K562 (cell line): ENCODE results near the gene PAQR8. TPM values are rescaled to one million over a fixed set of nuclear protein-coding genes. Genes with fewer than 3 reads are reported as not detected.

Source experiments
- CREB1 ChIP-seq, 2 experiments: sonication (generic) in 1 of 2; formaldehyde crosslinking in 1 of 2; IDR thresholded peaks; 2 replicates each; pipeline versions ENCODE4 v1.6.1 to v1.8.0; 2012 to 2022; ENCODE audit warnings: inconsistent platforms in 1 of 2, mild to moderate bottlenecking in 1 of 2, missing genetic modification reagents in 1 of 2, moderate library complexity in 1 of 2
- DACH1 ChIP-seq: fragments of 450-650 bp; IDR thresholded peaks from 2 replicates; pipeline ENCODE4 v1.6.1; 2018; ENCODE audit not compliant: partially characterized antibody
- E2F6 ChIP-seq, 2 experiments: IDR thresholded peaks; 2 replicates each; pipeline ENCODE4 v1.6.1; 2011; ENCODE audit warnings: borderline replicate concordance in 1 of 2, control low read depth in 1 of 2, low read depth in 1 of 2, low read length in 1 of 2, mild to moderate bottlenecking in 1 of 2, mixed read lengths in 1 of 2, moderate library complexity in 1 of 2; ENCODE audit not compliant: insufficient read depth in 1 of 2, insufficient read length in 1 of 2, poor library complexity in 1 of 2, severe bottlenecking in 1 of 2; ENCODE audit errors: extremely low read depth in 1 of 2
- E4F1 ChIP-seq: fragments of 250-450 bp; sonication (Bioruptor Pico); IDR thresholded peaks from 2 replicates; pipeline ENCODE4 v1.5.0; 2021; ENCODE audit warnings: mild to moderate bottlenecking, borderline replicate concordance
- HDAC8 ChIP-seq: fragments of 450-650 bp; IDR thresholded peaks from 2 replicates; pipeline ENCODE4 v1.6.1; 2016; ENCODE audit warnings: mild to moderate bottlenecking, missing genetic modification characterization, moderate library complexity, missing compliant biosample characterization
- HEY1 ChIP-seq: fragments of 250-450 bp; sonication (Bioruptor Pico); IDR thresholded peaks from 2 replicates; pipeline ENCODE4 v1.5.0; 2020; ENCODE audit warnings: mild to moderate bottlenecking, moderate library complexity, borderline replicate concordance
- MAFK ChIP-seq: IDR thresholded peaks from 2 replicates; pipeline ENCODE4 v1.6.1; 2011; ENCODE audit warnings: low read length, improper control_type of control experiment
- MCM7 ChIP-seq, 2 experiments: fragments of 450-650 bp; IDR thresholded peaks; 2 replicates each; pipeline ENCODE4 v1.6.1; 2016 to 2018
- MTA1 ChIP-seq: fragments of 450-650 bp; IDR thresholded peaks from 2 replicates; pipeline ENCODE4 v1.6.1; 2017; ENCODE audit warnings: borderline replicate concordance
- NKRF ChIP-seq: fragments of 450-650 bp; IDR thresholded peaks from 2 replicates; pipeline ENCODE4 v1.6.1; 2016; ENCODE audit warnings: borderline replicate concordance
- POLR2B ChIP-seq: fragments of 450-650 bp; IDR thresholded peaks from 2 replicates; pipeline ENCODE4 v1.6.1; 2018; ENCODE audit warnings: low read depth; ENCODE audit not compliant: partially characterized antibody
- PRPF4 ChIP-seq: fragments of 200-400 bp; formaldehyde crosslinking; IDR thresholded peaks from one replicate; pipeline ENCODE4 v1.6.1; 2017; ENCODE audit warnings: low read length, low read depth, mild to moderate bottlenecking; ENCODE audit not compliant: insufficient read depth, poor library complexity, severe bottlenecking
- SMARCA5 ChIP-seq: fragments of 450-650 bp; IDR thresholded peaks from 2 replicates; pipeline ENCODE4 v1.6.1; 2016
- TBL1XR1 ChIP-seq, 2 experiments: IDR thresholded peaks; 2 replicates each; pipeline ENCODE4 v1.6.1; 2012; ENCODE audit warnings: improper control_type of control experiment in 2 of 2, low read length in 2 of 2, mild to moderate bottlenecking in 1 of 2
- TGIF2 ChIP-seq: sonication (generic); formaldehyde crosslinking; IDR thresholded peaks from 2 replicates; pipeline ENCODE4 v1.8.1; 2022; ENCODE audit warnings: mild to moderate bottlenecking, missing genetic modification reagents, moderate library complexity
- ZBTB1 ChIP-seq: sonication (generic); formaldehyde crosslinking; IDR thresholded peaks from 2 replicates; pipeline ENCODE4 v1.8.1; 2023; ENCODE audit warnings: missing genetic modification reagents, low read depth, mild to moderate bottlenecking, borderline replicate concordance
- ZNF12 ChIP-seq: sonication (generic); formaldehyde crosslinking; IDR thresholded peaks from 2 replicates; pipeline ENCODE4 v1.4.0; 2020; ENCODE audit warnings: mild to moderate bottlenecking, missing genetic modification reagents
- ZNF165 ChIP-seq: fragments of 250-450 bp; sonication (Bioruptor Pico); IDR thresholded peaks from 2 replicates; pipeline ENCODE4 v1.4.0; 2020; ENCODE audit warnings: borderline replicate concordance
- polyA plus RNA-seq, 8 experiments: library from polyadenylated mRNA; depleted of rRNA in 4 of 8; stranded (reverse) in 5 of 8; unstranded in 3 of 8; fragments of >200 nt; fragmentation: Nextera tagmentation in 2 of 8; fragmentation: Illumina TruSeq in 1 of 8; extraction: Ambion mirVana in 2 of 8; extraction: Trizol in 1 of 8; gene quantifications; 2 replicates each; pipeline versions ENCODE4 v1.2.1 to v1.2.3, GENCODE V29; 2011 to 2014; ENCODE audit warnings: inconsistent platforms in 1 of 8, missing spikeins in 1 of 8
- total RNA-seq, 7 experiments: library from RNA; depleted of rRNA in 6 of 7; stranded (reverse); fragments of >200 nt in 6 of 7; fragmentation: Illumina TruSeq in 2 of 7; extraction: Trizol in 2 of 7; gene quantifications; 2 replicates each; pipeline versions ENCODE4 v1.2.1 to v1.2.3, GENCODE V29; 2011 to 2021; ENCODE audit warnings: low replicate concordance in 1 of 7
- TF ChIP-seq, protein P1 (sequence below), 2 experiments: fragments of 150-350 bp in 1 of 2; IDR thresholded peaks; 2 replicates each; pipeline ENCODE4 v1.6.1; 2012 to 2016; ENCODE audit warnings: low read depth in 2 of 2, low read length in 2 of 2, mild to moderate bottlenecking in 1 of 2, moderate library complexity in 1 of 2

Gene PAQR8
- total and polyA plus RNA-seq, 9 of the 15 experiments (the other 6 are each of a cell fraction or from before 2014, with no cell fraction given), result 1.4 to 10.2 (median 3.5) TPM

- TF ChIP-seq NKRF (no peak), HDAC8 (no peak), ZNF165 (CRISPR knock-in tag) (no peak), E2F6 (IDR thresholded peaks at IDR 0.05; ENCODE audit: borderline replicate concordance in 1 of 2, extremely low read depth in 1 of 2, insufficient read depth in 1 of 2, insufficient read length in 1 of 2, low read depth in 1 of 2, low read length in 1 of 2, poor library complexity in 1 of 2, severe bottlenecking in 1 of 2) (no peak), TGIF2 (CRISPR knock-in tag) (no peak), MAFK (peak; percentile 27; the same call in 1 of the 2 replicates), DACH1 (no peak), E4F1 (CRISPR knock-in tag) (no peak), PRPF4 (no peak), ZBTB1 (CRISPR knock-in tag) (no peak), MCM7 (IDR thresholded peaks at IDR 0.05) (no peak), SMARCA5 (no peak), MTA1 (no peak), TBL1XR1 (IDR thresholded peaks at IDR 0.05; ENCODE audit: low read length in 2 of 2) (no peak), HEY1 (CRISPR knock-in tag) (no peak), CREB1 (IDR thresholded peaks at IDR 0.05) (no peak), CREB1 (CRISPR knock-in tag; IDR thresholded peaks at IDR 0.05) (no peak), POLR2B (no peak), ZNF12 (no peak)
- TF ChIP-seq, protein P1, sequence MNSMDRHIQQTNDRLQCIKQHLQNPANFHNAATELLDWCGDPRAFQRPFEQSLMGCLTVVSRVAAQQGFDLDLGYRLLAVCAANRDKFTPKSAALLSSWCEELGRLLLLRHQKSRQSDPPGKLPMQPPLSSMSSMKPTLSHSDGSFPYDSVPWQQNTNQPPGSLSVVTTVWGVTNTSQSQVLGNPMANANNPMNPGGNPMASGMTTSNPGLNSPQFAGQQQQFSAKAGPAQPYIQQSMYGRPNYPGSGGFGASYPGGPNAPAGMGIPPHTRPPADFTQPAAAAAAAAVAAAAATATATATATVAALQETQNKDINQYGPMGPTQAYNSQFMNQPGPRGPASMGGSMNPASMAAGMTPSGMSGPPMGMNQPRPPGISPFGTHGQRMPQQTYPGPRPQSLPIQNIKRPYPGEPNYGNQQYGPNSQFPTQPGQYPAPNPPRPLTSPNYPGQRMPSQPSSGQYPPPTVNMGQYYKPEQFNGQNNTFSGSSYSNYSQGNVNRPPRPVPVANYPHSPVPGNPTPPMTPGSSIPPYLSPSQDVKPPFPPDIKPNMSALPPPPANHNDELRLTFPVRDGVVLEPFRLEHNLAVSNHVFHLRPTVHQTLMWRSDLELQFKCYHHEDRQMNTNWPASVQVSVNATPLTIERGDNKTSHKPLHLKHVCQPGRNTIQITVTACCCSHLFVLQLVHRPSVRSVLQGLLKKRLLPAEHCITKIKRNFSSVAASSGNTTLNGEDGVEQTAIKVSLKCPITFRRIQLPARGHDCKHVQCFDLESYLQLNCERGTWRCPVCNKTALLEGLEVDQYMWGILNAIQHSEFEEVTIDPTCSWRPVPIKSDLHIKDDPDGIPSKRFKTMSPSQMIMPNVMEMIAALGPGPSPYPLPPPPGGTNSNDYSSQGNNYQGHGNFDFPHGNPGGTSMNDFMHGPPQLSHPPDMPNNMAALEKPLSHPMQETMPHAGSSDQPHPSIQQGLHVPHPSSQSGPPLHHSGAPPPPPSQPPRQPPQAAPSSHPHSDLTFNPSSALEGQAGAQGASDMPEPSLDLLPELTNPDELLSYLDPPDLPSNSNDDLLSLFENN (IDR thresholded peaks at IDR 0.05; ENCODE audit: low read depth in 2 of 2, low read length in 2 of 2), result no peak
Observed at GRCh38 chr6:52416629-52417151, 54.7 kb downstream of the PAQR8 start (continued).
